SIG-M5 treated with dmso at 0.1 percent for 504 hours (cell line): ENCODE data around the gene CFAP73.
A peak's percentile ranks its signal among the peaks of the same experiment; 100 is the strongest.
"Not testable (repeated sequence)": the region's sequence is repeated elsewhere in the genome, so short reads cannot be mapped to it uniquely, and the experiment has no call there.

Source experiments
- DNase-seq: peaks from one replicate; lab custom pipeline; 2025; ENCODE audit not compliant: unreplicated experiment; lab: John Stamatoyannopoulos, UW

The CFAP73 gene

GRCh38 chr12:113186033-113186365 is 36.5 kb downstream of the CFAP73 start:
- DNase-seq = no peak

- DNase-seq = no peak
Observed at GRCh38 chr12:113186666-113187325, 37.3 kb downstream of the CFAP73 start.

- DNase-seq = no peak
Observed at GRCh38 chr12:113189361-113189760, 39.8 kb downstream of the CFAP73 start.

GRCh38 chr12:113190761-113191160 is 41.2 kb downstream of the CFAP73 start:
- peak; percentile 20 for DNase-seq

GRCh38 chr12:113191227-113191626 is 41.7 kb downstream of the CFAP73 start:
- DNase-seq = no peak

GRCh38 chr12:113194971-113195391 is 45.5 kb downstream of the CFAP73 start:
- no peak for DNase-seq

- no peak for DNase-seq
Observed at GRCh38 chr12:113195598-113195997, 46.1 kb downstream of the CFAP73 start.

GRCh38 chr12:113196582-113196981 is 47.1 kb downstream of the CFAP73 start:
- no peak for DNase-seq

GRCh38 chr12:113196990-113197389 is 47.5 kb downstream of the CFAP73 start:
- DNase-seq = peak; percentile 77

- no peak for DNase-seq
Observed at GRCh38 chr12:113197518-113198077, 48.1 kb downstream of the CFAP73 start.

GRCh38 chr12:113198296-113198695 is 48.8 kb downstream of the CFAP73 start:
- no peak for DNase-seq

- DNase-seq = peak; percentile 19
Observed at GRCh38 chr12:113200021-113200797, 50.7 kb downstream of the CFAP73 start.

- DNase-seq = no peak
Observed at GRCh38 chr12:113201187-113202177, 52.0 kb downstream of the CFAP73 start.

GRCh38 chr12:113202300-113203075 is 53.0 kb downstream of the CFAP73 start:
- DNase-seq = no peak

GRCh38 chr12:113203852-113204760 is 54.6 kb downstream of the CFAP73 start:
- DNase-seq = no peak

- no peak for DNase-seq
Observed at GRCh38 chr12:113204804-113205203, 55.3 kb downstream of the CFAP73 start.

GRCh38 chr12:113206802-113207201 is 57.3 kb downstream of the CFAP73 start:
- not testable (repeated sequence) for DNase-seq

- peak; percentile 71 for DNase-seq
Observed at GRCh38 chr12:113207613-113208040, 58.1 kb downstream of the CFAP73 start.
